Measurements from ENCODE around the gene KLHL30.

GRCh38 chr2:238124488-238125126, 13.9 kb upstream of the KLHL30 start:
- no peak for TF ChIP-seq GATA3 (IDR thresholded peaks at IDR 0.05; ENCODE audit: low read depth, low read length)
- no peak for TF ChIP-seq GATA2 (IDR thresholded peaks at IDR 0.05; ENCODE audit: low read depth, low read length)

All from SH-SY5Y (cell line).